ENCODE data around the gene CAMTA1. TPM values are rescaled to one million over a fixed set of nuclear protein-coding genes. Genes with fewer than 3 reads are reported as not detected.
"Not testable (repeated sequence)": the region's sequence is repeated elsewhere in the genome, so short reads cannot be mapped to it uniquely, and the experiment has no call there.

Gene CAMTA1
- total RNA-seq, 4 donors from 2014 or later, result 86.3 to 170 (median 132) TPM

GRCh38 chr1:7686301-7686850 is 901.1 kb downstream of the CAMTA1 start:
- TF ChIP-seq POLR2AphosphoS5 (IDR thresholded peaks at IDR 0.05) (no peak), CTCF (IDR thresholded peaks at IDR 0.05) (no peak), EP300 (IDR thresholded peaks at IDR 0.05) (no peak), POLR2A (IDR thresholded peaks at IDR 0.05) (no peak)
- peaks cover 16% of the 10 kb centered on the region for H3K27me3 ChIP-seq
- no peaks in the 10 kb centered on the region for H3K9me3 ChIP-seq
- H3K36me3 ChIP-seq, result no peaks in the 10 kb centered on the region
- H3K27ac ChIP-seq, result no peak overlapping the region
- no peak for ATAC-seq
- peaks cover 0 to under 1% (median 0%) of the 10 kb centered on the region in 3 donors for H3K4me1 ChIP-seq
- 59% methylated on average over 5 to 15 of the region's 16 CpGs for WGBS, 2 donors (ENCODE audit: low coverage in 1 of 2)
- no peak overlapping the region for H3K4me3 ChIP-seq

GRCh38 chr1:7687411-7687810 is 902.2 kb downstream of the CAMTA1 start:
- Histone ChIP-seq H3K27ac (no peak overlapping the region), H3K9me3 (no peaks in the 10 kb centered on the region), H3K4me3 (no peak overlapping the region), H3K27me3 (peaks cover 16% of the 10 kb centered on the region), H3K4me1 (no peaks in the 10 kb centered on the region), H3K36me3 (no peaks in the 10 kb centered on the region)
- ATAC-seq, result no peak
- TF ChIP-seq POLR2AphosphoS5 (IDR thresholded peaks at IDR 0.05), result no peak
- no peak for TF ChIP-seq EP300 (IDR thresholded peaks at IDR 0.05)
- TF ChIP-seq CTCF (IDR thresholded peaks at IDR 0.05), result no peak
- TF ChIP-seq POLR2A (IDR thresholded peaks at IDR 0.05), result no peak
- 78 to 86% methylated on average over 4 to 6 of the region's 9 CpGs for WGBS, 2 donors (ENCODE audit: low coverage in 1 of 2)

- H3K9me3 ChIP-seq, result peaks cover 0 to 5% (median 0%) of the 10 kb centered on the region in 3 donors
- ATAC-seq, result no peak
- 70 to 83% methylated on average over 1 of the region's 1 CpG for WGBS, 2 donors (ENCODE audit: low coverage in 1 of 2)
- TF ChIP-seq CTCF (IDR thresholded peaks at IDR 0.05) (no peak), POLR2A (IDR thresholded peaks at IDR 0.05) (no peak), EP300 (IDR thresholded peaks at IDR 0.05) (no peak), POLR2AphosphoS5 (IDR thresholded peaks at IDR 0.05) (no peak)
- H3K4me1 ChIP-seq, result no peaks in the 10 kb centered on the region
- H3K27me3 ChIP-seq, result peaks cover 16% of the 10 kb centered on the region
- no peak overlapping the region for H3K4me3 ChIP-seq
- H3K27ac ChIP-seq, result no peak overlapping the region
- H3K36me3 ChIP-seq, result no peaks in the 10 kb centered on the region
These were observed 903.4 kb downstream of the CAMTA1 start for GRCh38 chr1:7688659-7689058.

- not testable (repeated sequence) for H3K9me3 ChIP-seq, H3K4me3 ChIP-seq, H3K36me3 ChIP-seq, H3K27ac ChIP-seq, H3K4me1 ChIP-seq, ATAC-seq
- WGBS, 2 donors (ENCODE audit: low coverage in 1 of 2), result 30 to 60% methylated on average over 2 to 4 of the region's 4 CpGs
- H3K27me3 ChIP-seq, result peaks cover 16% of the 10 kb centered on the region
These were observed 904.1 kb downstream of the CAMTA1 start for GRCh38 chr1:7689307-7689706.

- no peak for ATAC-seq
- TF ChIP-seq POLR2A (IDR thresholded peaks at IDR 0.05), result no peak
- TF ChIP-seq EP300 (IDR thresholded peaks at IDR 0.05), result no peak
- TF ChIP-seq POLR2AphosphoS5 (IDR thresholded peaks at IDR 0.05), result no peak
- TF ChIP-seq CTCF (IDR thresholded peaks at IDR 0.05), result no peak
- no peak overlapping the region for H3K27ac ChIP-seq
- no peak overlapping the region for H3K4me3 ChIP-seq
- WGBS, 2 donors (ENCODE audit: low coverage in 1 of 2), result 98% methylated on average over 6 of the region's 10 CpGs; no CpG with 5 or more reads in 1 of the 2 donors
- H3K27me3 ChIP-seq, result peaks cover 16% of the 10 kb centered on the region
- no peaks in the 10 kb centered on the region for H3K4me1 ChIP-seq
- no peaks in the 10 kb centered on the region for H3K36me3 ChIP-seq
- H3K9me3 ChIP-seq, result peaks cover 0 to 7% (median 0%) of the 10 kb centered on the region in 3 donors
These were observed 904.8 kb downstream of the CAMTA1 start for GRCh38 chr1:7690076-7690475.
